ENCODE results near the gene NABP2. TPM values are rescaled to one million over a fixed set of nuclear protein-coding genes. Genes with fewer than 3 reads are reported as not detected.

NABP2 gene
- total and polyA plus RNA-seq, 10 of the 15 experiments (the other 5 are each of a cell fraction or from before 2014, with no cell fraction given) = 20.7 to 97.9 (median 60.9) TPM

- TF ChIP-seq EGR1 (IDR thresholded peaks at IDR 0.05; ENCODE audit: borderline replicate concordance in 1 of 2, low read depth in 2 of 2, low read length in 2 of 2) = 0 out of 3 replicates have a peak, but pooled peaks of 1 of the 2 experiments have one; percentile 30
- 0 out of 2 replicates have a peak, but pooled peaks have one; percentile 48 for TF ChIP-seq POLR2AphosphoS2 (IDR thresholded peaks at IDR 0.05; ENCODE audit: low read depth, low read length)
- no peak; the same call in 2 of the 3 replicates for TF ChIP-seq POU2F2 (IDR thresholded peaks at IDR 0.05; ENCODE audit: borderline replicate concordance, low read depth, low read length)
- TF ChIP-seq MEF2B (IDR thresholded peaks at IDR 0.05; ENCODE audit: partially characterized antibody, poor library complexity, severe bottlenecking) = no peak
- no peak for TF ChIP-seq RAD51 (IDR thresholded peaks at IDR 0.05)
- no peak; the same call in 1 of the 2 replicates for TF ChIP-seq ZNF207 (IDR thresholded peaks at IDR 0.05; ENCODE audit: borderline replicate concordance)
- peak; percentile 36; the same call in 1 of the 2 replicates for TF ChIP-seq SMARCA5 (IDR thresholded peaks at IDR 0.05)
- peak; percentile 93 for TF ChIP-seq CREB1 (IDR thresholded peaks at IDR 0.05; ENCODE audit: low read depth)
- no peak for TF ChIP-seq NFIC (IDR thresholded peaks at IDR 0.05; ENCODE audit: low read depth, low read length)
- peak; percentile 22 to 48; a peak in 2 of 4 replicates for TF ChIP-seq BHLHE40 (IDR thresholded peaks at IDR 0.05; ENCODE audit: borderline replicate concordance in 1 of 2, low read depth in 2 of 2, low read length in 1 of 2)
- TF ChIP-seq E4F1 (IDR thresholded peaks at IDR 0.05; ENCODE audit: borderline replicate concordance, partially characterized antibody) = no peak
- TF ChIP-seq ATF7 (IDR thresholded peaks at IDR 0.05; ENCODE audit: low read depth) = no peak
- TF ChIP-seq NBN (IDR thresholded peaks at IDR 0.05) = peak; percentile 38; the same call in 1 of the 2 replicates
- no peak for TF ChIP-seq LARP7 (IDR thresholded peaks at IDR 0.05)
- TF ChIP-seq HDAC2 (IDR thresholded peaks at IDR 0.05) = no peak
- TF ChIP-seq WRNIP1 (IDR thresholded peaks at IDR 0.05; ENCODE audit: borderline replicate concordance, low read depth, low read length) = no peak
- TF ChIP-seq BACH1 (IDR thresholded peaks at IDR 0.05; ENCODE audit: borderline replicate concordance) = no peak; the same call in 1 of the 2 replicates
- TF ChIP-seq ZNF622 (IDR thresholded peaks at IDR 0.05) = no peak
- TF ChIP-seq RFX5 (IDR thresholded peaks at IDR 0.05; ENCODE audit: low read depth, low read length) = no peak
- TF ChIP-seq CBFB (IDR thresholded peaks at IDR 0.05; ENCODE audit: low read depth) = no peak
- no peak for TF ChIP-seq ELK1 (IDR thresholded peaks at IDR 0.05; ENCODE audit: low read depth, low read length)
- no peak for TF ChIP-seq ZBTB11 (CRISPR knock-in tag; IDR thresholded peaks at IDR 0.05)
- no peak for TF ChIP-seq PAX5 (IDR thresholded peaks at IDR 0.05; ENCODE audit: borderline replicate concordance, low read depth, low read length)
- no peak for TF ChIP-seq FOXM1 (IDR thresholded peaks at IDR 0.05; ENCODE audit: low read depth, low read length)
- no peak for TF ChIP-seq KAT2A (conservative IDR thresholded peaks at IDR 0.05; ENCODE audit: control insufficient read depth, low read depth, low read length)
Measured at GRCh38 chr12:56221757-56222530, 2.2 kb upstream of the NABP2 start, which contains the start of gene RNF41 (continued).

Measured in GM12878 (cell line).